B cell (primary cell): Measurements from ENCODE around the gene SERPINB7.

Experiments
- CTCF ChIP-seq: fragments of 200-600 bp; IDR thresholded peaks from one replicate; pipeline ENCODE4 v1.8.0; 2022; ENCODE audit warnings: antibody characterized with exemption, mild to moderate bottlenecking
- EZH2 ChIP-seq: IDR thresholded peaks from 2 replicates; pipeline ENCODE4 v1.6.1; 2012; ENCODE audit warnings: borderline replicate concordance, low read depth, mild to moderate bottlenecking, moderate library complexity, low read length; ENCODE audit not compliant: insufficient read depth, poor library complexity, severe bottlenecking

- TF ChIP-seq CTCF (no peak), EZH2 (no peak)
These were observed 57.3 kb downstream of the SERPINB7 start for GRCh38 chr18:63832470-63832869.
